Activated CD4-positive, alpha-beta T cell treated with anti-CD3 and anti-CD28 coated beads, Interleukin-2, Interleukin-4, amounts not matched to agents 100 ng/mL and 50 ng/mL, durations not matched to agents 16 hours and 8 hours (primary cell): ENCODE measurements around the gene GSTA2.
"Not testable (repeated sequence)": the region's sequence is repeated elsewhere in the genome, so short reads cannot be mapped to it uniquely, and the experiment has no call there.

ENCODE experiments used
- DNase-seq: peaks from one replicate; pipeline ENCODE4 v3.0.0-alpha.2; 2020; ENCODE audit warnings: low spot score

Gene GSTA2

DNA sequence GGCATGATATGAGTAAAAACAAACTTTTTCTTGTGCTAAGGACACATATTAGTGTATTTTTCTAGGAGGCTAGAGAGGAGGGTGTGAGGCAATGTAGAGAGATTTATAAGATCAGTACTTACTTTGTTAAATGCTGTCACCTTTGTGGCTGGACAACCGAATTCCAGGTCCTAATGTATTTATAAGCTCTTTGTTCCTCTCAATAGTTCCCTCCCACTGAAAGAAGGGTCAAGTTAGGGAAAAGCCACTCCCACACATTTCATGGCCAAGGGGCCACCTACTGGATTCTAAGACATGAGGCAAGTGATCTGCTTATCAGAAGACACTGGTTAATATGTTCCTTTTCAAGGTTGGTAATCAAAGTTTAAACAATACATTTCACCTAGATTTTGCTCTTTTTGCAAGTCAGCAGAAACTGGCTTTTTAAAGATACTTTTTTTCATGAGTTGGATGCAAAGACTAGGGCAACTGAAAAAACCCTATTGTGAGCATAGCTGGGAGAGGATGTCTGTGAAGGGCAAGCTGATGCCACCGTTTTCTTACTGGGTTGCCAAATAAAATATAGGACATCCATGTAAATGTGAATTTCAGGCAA lies at the start of gene GSTA2:
Gene GSTA2 (minus strand): TSS at position 154 of the 595 bp plus-strand sequence. CDS start 5,528 bp downstream, outside the sequence.
- DNase-seq: not testable (repeated sequence)

DNA sequence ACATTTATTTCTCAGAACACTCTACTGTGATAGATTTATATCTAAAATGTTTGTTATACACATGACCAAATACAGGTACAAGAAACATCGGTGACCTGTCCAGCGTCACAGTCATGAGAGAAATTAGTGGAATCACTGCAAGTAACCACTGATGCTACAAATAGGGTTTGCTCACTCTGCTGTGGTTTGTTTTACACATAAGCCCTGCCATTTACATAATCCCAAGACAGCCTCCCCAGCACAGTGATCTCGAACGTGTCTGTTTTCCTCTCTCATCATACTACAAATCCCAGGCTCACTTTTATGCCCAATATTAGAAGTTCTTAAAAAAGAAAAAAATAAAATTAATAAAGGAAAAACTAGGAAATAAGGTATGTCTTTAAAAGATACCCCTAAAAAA lies 46.5 kb upstream of the GSTA2 start:
- DNase-seq: not testable (repeated sequence)

DNA sequence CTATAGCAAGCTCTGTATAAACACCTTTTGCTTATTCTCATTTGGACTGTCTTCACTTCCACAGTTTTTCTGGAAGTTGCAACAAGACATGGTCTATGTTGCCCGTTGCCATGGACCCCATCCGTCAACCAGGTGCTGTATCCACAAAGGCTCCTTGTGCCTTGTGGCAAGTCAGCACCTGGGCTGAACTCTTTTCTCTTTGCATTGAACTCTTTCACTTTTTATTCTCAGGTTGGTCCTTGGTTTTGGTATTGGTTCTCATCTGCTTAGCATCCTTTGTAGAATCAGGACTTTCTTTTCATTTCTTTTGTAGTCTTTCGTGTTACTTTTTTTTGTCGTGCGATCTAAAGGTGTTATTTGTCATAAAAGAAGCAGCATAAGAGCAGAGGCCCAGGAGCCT lies 45.4 kb upstream of the GSTA2 start:
- DNase-seq: no peak

DNA sequence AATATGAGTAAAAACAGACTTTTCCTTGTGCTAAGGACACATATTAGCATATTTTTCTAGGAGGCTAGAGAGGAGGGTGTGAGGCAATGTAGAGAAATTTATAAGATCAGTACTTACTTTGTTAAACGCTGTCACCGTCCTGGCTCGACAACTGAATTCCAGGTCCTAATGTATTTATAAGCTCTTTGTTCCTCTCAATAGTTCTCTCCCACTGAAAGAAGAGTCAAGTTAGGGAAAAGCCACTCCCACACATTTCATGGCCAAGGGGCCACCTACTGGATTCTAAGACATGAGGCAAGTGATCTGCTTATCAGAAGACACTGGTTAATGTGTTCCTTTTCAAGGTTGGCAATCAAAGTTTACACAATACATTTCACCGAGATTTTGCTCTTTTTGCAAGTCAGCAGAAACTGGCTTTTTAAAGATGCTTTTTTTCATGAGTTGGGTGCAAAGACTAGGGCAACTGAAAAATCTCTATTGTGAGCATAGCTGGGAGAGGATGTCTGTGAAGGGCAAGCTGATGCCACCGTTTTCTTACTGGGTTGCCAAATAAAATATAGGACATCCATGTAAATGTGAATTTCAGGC lies 40.5 kb upstream of the GSTA2 start, which contains the start of gene GSTA1:
Gene GSTA1 (minus strand): TSS at position 149 of the 588 bp plus-strand sequence. CDS start 4,549 bp downstream, outside the sequence.
- DNase-seq: not testable (repeated sequence)

DNA sequence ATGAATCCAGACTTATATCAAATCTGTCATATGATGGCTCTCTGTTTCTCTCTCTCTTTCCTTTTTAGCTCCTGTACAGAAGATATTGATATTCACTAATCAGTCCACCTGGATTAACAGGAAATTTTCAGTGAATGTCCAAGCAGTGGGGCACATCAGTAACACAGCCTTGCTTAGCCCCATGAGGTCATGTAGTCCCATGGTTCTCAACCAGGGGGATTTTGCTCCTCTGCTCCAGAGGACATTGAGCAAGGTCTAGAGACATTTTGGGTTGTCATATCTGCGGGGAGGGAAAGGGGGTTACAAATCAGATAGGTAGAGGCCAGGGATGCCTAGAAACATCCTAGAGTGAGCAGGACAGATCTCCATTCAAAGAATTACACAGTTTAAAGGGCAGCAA lies 39.5 kb upstream of the GSTA2 start:
- DNase-seq: no peak

DNA sequence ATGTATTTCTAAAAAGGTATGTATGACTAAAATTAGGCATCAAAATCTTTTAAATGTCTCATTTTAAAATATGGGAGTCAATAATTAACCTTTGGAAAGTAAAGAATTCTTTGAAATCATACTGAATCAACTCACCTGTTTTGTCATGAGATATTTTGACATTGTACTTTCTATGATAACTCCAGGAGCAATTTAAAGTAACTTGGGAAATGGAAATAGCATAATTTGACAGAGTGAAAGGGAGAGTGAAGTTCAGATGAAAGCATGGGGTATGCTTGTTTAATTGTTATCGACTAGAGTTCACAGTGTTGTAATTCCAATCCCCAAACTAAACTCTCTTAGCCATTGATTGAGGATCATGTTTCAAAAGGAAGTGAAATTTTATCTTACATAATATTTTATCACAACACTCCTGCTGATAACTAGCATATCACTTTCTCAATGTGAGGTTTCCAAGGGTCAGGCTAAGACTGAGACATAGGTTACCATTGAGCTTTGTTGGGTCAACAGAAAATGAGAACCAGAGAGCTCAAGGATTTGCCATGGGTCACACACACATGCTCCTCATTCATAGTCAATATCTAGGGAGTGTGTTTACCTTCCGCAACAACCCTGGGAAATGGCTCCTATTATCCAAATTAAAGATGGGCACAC lies 38.0 kb upstream of the GSTA2 start:
- no peak for DNase-seq

DNA sequence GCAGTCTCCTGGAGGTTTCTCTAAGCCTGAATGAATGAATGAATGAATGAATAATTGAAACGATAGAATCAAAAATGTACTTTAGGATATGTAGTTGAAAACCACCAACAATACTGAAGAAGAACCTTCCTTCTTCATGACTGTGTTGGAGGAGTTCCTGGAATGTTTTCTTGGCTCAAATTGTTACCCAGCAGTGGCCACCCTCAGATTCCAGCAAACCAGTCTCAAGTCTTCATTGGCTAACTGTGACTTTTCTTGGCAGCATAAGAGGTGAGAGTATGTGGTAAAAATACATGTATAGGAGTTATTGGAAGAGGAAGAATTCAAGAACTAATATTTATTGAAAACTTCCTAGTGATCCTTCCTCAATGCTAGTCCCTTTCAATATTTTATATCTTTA lies 36.0 kb upstream of the GSTA2 start:
- DNase-seq: not testable (repeated sequence)

DNA sequence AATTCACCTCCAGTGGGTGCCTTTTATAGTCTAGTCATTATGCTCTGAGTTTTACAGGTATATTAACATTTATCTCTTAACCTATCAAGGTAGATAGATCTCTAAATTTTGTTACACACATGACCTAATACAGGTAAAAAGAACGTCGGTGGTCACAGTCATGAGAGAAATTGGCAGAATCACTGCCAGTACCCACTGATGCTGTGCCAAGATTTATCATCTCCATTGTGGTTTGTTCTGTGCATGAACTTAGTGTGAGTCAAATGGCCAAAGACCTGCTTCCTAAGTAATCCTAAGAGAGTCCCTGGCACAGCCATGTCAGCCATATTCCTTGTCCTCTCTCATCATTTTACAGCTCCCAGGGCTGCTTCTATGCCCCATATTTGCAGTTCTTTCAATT lies 31.1 kb upstream of the GSTA2 start:
- not testable (repeated sequence) for DNase-seq

DNA sequence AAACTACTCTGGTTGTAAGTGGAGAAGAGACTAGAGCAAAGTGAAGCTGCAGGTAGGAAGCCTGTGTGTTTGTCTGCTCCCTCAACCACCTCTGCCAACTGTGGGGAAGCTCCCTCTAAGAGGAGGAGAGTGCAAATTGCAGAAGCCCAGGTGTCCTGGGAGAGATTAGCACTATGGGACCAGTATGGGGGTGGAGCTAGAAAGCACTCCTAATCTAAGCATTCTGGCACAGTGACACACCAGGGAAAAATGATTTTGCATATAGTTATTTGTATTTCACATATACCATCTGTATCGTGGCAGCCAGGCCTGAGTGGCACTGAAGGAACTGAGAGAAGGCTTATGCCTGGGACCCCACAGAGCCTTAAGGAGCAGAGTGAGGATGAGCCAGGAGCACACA lies 27.6 kb upstream of the GSTA2 start:
- no peak for DNase-seq

DNA sequence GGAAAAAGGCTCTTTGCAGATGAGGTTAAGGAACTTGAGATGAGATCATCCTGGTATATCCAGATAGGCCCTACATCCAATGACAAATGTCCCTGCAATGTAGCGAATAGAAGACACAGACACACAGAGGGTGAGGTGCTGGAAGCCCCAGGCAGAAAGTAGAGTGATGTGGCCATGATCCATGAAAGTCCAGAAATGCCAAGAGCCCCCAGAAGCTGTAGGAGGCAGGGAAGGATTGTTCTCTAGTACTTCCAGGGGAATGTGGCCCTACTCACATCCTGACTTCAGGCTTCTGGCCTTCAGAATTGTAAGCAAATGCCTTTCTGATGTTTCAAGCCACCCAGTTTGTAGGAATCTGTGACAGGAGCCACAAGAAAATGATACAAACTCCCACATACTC lies 26.4 kb upstream of the GSTA2 start:
- DNase-seq: not testable (repeated sequence)

DNA sequence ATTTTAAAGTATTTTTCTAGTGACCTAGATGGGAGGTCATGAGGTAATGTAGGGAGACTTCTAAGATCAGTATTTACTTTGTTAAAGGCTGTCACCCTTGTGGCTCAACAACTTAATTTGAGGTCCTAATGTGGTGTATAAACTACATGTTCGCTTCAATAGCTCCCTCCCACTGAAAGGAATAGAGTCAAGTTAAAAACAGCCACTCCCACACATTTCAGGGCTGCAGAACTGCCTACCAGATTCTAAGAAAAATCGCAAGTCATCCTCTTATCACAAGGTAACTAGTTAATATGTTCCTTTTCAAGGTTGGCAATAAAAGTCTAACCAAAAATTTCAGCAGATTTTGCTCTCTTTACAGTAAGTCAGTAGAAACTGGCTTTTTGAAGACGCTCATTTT lies 25.2 kb upstream of the GSTA2 start:
- DNase-seq: no peak

DNA sequence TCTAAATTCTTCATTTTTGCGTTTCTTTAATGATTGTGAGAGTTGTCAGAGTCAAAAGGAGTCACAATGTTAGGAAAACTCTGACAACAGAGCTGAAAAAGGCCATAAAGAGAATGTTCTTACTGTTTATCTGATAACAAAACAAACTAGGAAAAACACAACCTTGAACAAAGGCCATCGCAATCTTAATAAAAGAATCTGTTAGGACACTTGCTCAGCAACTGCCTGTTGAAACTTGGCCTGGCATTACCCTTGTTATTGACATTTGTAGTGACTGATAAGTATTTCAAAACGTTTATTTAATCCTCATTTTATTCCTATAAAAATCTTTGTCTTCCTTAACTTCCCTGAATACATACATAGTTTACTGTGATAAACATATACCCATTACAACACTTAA lies 24.6 kb upstream of the GSTA2 start:
- no peak for DNase-seq

DNA sequence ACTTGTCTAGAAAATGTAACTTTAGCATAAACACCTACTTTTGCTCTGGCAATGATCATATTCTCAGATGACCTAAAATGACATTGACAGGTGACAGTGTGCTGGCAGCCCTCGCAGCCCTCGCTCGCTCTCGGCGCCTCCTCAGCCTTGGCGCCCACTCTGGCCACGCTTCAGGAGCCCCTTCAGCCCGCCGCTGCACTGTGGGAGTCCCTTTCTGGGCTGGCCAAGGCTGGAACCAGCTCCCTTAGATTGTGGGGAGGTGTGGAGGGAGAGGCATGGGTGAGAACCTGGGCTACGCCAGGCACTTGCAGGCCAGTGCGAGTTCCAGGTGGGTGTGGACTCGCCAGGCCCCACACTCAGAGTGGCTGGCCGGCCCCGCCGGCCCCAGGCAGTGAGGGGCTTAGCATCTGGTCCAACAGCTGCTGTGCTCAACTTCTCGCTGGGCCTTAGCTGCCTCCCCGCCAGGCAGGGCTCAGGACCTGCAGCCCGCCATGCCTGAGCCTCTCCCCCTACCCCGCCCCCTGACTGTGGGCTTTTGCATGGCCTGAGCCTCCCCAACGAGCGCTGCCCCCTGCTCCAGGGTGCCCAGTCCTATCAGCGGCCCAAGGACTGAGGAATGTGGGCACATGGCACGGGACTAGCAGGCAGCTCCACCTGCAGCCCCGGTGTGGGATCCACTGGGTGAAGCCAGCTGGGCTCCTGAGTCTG lies 23.1 kb upstream of the GSTA2 start:
- DNase-seq: no peak

DNA sequence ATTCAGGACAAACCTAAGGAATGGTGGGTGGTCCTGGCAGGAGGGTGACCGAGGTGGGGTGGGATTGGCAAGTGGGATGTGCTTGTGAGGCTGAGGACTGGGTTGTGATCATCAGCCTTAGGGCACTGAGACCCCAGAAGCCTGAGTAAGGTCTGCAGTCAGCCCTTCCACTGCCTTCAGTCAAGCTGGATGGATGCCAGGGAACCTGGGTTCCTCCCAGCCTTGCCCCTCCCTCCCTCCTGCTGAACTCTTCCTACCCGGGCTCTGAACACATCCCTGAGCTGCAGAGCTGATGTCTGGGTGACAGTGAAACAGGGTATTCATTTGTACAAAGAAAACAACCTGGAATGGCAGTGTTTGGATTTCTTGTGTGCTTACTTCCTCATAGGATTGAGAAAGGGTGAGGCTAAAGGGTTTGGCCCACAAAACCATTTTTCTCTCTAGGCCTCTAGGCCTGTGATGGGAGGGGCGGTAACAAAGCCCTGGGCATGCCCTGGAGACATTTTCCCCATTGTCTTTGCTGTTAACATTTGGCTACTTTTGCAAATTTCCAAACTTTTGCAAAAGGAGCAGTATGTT lies 19.5 kb upstream of the GSTA2 start:
- DNase-seq: not testable (repeated sequence)

DNA sequence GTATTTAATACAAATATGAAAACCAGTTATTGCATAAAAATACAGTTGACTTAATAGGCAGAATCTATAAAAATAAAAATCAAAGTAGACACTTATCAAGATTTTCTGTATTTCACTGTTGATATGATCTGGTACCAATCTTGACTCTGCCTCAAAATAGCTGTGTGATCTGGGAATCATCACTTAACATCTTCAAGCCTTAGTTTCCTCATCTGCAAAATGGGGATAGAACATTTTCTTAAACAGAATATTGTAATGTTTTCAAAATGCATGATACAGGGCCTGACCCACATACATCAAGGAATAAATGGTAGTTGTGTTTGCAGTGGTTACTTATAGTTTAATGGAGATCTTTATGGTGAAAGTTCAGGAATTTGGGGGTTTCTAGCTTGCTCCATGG lies 18.9 kb upstream of the GSTA2 start:
- DNase-seq: not testable (repeated sequence)

DNA sequence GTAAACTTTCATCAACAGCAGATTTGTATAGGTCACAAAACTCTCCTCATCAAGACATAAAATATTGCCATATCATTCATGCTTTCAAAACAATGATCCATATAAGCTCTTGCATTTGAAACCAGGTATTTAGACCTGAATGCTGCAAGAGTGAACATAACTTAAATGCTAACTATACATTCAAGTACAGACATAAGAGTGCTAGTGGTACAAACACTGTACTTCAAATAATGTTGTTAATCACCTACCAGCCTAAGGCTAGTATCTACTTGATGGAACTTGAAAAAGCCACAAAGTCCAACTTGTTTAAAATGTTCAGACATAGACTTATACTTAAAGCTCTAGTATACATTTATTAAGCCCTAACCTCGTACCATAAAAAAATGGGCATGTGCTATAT lies 16.0 kb upstream of the GSTA2 start:
- DNase-seq: no peak

DNA sequence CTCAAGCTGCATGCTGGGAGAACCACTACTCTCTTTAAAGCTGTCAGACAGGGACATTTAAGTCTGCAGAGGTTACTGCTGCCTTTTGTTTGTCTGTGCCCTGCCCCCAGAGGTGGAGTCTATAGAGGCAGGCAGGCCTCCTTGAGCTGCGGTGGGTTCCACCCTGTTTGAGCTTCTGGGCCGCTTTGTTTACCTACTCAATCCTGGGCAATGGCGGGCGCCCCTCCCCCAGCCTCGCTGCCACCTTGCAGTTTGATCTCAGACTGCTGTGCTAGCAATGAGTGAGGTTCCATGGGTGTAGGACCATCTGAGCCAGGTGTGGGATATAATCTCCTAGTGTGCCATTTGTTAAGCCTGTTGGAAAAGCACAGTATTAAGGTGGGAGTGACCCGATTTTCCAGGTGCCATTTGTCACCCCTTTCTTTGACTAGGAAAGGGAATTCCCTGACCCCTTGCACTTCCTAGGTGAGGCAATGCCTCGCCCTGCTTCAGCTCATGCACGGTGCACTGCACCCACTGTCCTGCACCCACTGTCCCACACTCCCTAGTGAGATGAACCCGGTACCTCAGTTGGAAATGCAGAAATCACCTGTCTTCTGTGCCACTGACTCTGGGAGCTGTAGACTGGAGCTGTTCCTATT lies 13.6 kb upstream of the GSTA2 start:
- not testable (repeated sequence) for DNase-seq

DNA sequence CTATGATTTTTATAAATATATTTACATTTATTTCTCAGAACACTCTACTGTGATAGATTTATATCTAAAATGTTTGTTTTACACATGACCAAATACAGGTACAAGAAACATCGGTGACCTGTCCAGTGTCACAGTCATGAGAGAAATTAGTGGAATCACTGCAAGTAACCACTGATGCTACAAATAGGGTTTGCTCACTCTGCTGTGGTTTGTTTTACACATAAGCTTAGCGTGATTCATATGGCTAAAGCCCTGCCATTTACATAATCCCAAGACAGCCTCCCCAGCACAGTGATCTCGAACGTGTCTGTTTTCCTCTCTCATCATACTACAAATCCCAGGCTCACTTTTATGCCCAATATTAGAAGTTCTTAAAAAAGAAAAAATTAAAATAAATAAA lies 6.1 kb upstream of the GSTA2 start:
- not testable (repeated sequence) for DNase-seq

DNA sequence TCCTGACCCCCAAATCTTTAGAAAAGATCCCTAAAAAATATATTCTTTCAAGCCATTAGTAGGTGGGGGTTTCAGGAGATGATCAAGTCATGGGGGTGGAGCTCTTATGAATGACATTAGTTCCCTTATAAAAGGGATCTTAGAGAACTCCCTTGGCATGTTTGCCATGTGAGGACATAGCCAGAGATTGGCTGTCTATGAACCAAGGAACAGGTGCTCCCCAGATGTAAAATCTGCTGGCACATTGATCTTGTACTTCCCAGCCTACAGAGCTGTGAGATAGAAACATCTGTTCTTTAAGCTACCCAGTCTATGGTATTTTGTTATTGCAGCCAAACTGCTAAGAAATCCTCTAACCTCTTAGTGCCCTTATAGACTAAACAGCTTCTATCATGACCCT lies 4.4 kb upstream of the GSTA2 start:
- not testable (repeated sequence) for DNase-seq

DNA sequence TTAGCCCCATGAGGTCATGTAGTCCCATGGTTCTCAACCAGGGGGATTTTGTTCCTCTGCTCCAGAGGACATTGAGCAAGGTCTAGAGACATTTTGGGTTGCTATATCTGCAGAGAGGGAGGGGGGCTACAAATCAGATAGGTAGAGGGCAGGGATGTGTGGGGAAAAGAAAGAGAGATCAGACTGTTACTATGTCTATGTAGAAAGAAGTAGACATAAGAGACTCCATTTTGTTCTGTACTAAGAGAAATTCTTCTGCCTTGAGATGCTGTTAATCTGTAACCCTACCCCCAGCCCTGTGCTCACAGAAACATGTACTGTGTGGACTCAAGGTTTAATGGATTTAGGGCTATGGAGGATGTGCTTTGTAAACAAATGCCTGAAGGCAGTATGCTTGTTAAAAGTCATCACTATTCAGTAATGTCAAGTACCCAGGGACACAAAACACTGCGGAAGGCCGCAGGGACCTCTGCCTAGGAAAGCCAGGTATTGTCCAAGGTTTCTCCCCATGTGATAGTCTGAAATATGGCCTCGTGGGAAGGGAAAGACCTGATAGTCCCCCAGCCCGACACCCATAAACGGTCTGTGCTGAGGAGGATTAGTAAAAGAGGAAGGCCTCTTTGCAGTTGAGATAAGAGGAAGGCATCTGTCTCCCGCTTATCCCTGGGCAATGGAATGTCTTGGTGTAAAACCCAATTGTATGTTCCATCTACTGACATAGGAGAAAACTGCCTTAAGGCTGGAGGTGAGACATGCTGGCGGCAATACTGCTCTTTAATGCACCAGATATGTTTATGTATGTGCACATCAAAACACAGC lies 1.4 kb downstream of the GSTA2 start:
- not testable (repeated sequence) for DNase-seq
